HG02938 (cell line): ENCODE data around the gene CDYL.
"Not testable (repeated sequence)": the region's sequence is repeated elsewhere in the genome, so short reads cannot be mapped to it uniquely, and the experiment has no call there.

Experiments used
- ATAC-seq: cut with Tn5 transposase; IDR thresholded peaks from one replicate; pipeline ENCODE4 v1.9.1; 2021; ENCODE audit warnings: mild to moderate bottlenecking, moderate library complexity; ENCODE audit not compliant: unreplicated experiment

Gene CDYL

DNA sequence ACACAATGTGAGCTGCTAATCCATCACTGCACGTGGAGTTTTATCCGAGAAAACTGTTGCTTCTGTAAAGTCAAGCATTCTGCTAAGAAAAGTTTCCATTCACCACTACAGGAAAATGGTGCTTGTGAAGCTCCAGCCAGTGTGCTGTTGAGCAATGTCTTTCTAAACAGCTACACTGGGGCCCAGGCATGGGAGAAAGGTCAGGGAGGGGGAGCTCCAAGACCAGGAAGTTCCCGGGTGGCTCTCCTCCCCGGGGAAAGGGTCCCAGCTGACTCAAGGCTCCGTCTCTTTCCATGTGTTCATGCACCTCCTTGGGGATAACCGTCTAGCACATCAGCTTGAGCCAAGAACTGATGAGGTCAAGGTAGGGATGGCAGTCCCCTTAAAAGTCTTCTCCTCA lies 207.1 kb downstream of the CDYL start:
- no peak for ATAC-seq

DNA sequence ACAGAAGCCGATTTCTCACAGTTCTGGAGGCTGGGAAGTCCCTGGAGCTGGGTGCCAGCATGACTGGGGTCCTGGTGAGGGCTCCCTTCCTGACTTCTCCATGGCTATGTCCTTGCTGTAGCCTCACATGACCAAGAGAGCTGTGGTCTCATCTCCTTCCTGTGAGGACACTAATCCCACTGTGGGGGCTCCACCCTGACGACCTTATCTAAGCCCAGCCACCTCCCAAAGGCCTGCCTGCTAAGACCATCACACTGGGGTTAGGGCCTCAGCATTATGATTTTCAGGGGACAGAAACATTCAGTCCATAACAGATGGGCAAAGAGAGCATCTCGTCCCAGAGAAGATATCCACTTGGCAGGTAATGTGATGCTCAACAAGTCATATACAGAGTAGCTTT lies 210.8 kb downstream of the CDYL start:
- no peak for ATAC-seq

DNA sequence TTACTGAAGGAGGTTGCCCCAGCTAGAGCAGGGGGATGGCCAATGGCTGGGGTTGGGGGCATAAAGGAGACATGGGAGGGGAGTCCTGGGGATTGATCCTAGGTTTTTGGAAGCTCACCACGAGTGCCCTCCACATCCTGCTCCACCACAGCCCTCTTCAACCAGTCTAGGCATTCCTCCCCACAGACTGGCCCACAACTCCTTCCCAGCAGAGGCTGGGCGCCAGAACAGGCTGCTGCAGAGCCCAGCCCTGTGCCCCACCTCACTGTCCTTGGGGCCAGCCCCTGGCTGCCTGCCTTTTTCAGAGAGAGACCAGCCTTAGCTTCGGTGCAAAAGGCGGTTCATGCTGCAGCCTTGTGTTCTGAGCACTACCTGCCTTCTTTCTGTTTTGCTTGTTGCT lies 211.2 kb downstream of the CDYL start:
- ATAC-seq, result no peak

DNA sequence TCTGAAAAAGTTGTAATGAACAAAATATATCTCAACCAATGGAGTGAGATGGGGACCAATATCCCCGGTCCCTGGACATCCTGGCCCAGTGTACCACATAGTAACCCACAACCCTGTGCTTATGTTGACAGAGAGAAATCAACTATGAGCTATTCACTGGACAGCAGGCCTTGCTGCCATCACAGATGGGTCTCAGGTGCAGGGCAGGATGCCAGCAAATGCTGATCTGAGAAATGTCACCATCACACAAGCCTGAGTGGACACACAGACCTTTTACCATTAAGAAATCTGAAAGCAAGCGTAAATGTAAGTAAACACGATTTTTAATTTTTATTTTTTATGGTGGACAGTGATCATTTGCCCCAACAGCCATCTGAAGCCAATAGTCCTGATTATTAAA lies 218.5 kb downstream of the CDYL start:
- ATAC-seq, result no peak

DNA sequence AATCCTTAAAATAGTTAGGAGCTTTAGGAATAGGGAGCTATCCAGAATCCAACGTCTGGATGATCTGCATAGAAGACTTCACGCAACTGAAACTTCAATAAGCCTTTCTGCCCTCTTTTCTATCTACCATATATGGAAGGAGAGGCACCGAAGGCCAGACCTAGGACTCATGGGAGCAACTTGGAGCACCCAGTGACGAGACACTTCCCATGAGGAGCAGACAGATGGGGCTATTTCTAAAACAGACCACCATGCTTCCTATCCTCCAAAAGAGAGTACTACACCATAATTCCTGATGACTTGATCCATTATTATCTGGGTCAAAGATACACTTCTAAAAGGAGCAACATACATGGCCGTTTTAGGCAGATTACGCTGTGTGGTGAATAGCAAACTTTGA lies 221.7 kb downstream of the CDYL start:
- no peak for ATAC-seq

DNA sequence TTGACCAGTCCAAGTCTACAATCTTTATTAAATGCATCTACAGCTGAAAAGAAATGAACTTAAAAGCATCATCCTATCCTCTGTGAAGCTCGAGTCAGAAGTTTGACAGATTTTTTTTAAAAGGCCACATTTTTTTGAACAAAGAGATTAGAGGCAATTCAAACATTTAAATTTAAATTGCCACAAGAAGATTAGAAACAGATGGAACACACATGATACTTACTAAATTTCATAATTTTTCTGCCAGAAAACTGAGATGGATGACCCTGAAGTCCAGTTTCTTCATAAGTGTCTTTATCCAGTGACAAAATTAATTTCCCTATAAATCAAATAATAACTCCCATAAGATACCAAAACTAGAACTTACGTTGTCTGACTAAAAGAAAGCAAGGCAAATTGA lies 223.4 kb downstream of the CDYL start:
- no peak for ATAC-seq

DNA sequence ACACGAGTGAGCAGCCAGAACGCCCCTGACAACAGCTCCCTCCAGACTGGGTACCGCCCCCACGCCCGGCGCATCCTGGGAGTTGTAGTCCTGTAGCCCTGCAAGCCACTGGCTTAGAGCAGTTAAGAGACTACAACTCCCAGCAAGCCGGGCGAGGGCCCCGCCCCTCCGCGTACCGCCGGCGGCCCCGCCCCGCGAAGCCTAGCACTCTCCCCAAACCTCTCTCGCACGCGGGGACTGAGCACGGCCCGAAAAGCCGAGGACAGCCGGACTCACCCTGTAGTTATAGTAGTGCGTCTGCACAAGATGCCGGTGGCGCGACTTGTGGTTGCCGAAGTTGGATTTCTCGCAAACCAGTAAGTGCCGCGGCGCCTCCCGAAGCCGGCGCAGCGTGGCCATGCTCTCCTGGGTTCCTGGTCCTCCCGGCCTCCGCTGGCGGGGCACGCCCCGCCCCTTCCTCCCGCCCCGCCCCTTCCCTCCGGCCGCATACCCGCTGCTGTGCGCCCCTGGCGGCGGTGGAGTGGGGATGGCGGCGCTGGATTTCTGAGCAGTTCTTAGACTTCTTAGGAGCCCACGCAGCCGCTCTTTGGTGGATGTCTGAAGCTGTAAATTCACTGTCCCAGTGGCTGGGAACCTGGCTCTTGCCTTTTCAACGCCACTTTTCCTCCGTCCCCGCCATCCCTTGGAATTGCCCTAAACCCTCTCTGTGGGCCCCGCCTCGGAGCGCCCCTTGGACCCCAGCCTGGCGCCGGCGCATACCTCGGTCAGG lies 227.6 kb downstream of the CDYL start, which contains the start of gene RPP40:
Gene RPP40, minus strand, starts transcription at position 434 of the 769 bp plus-strand sequence. Its CDS starts 35 bp downstream, at position 399.
- ATAC-seq, result peak; percentile 91

DNA sequence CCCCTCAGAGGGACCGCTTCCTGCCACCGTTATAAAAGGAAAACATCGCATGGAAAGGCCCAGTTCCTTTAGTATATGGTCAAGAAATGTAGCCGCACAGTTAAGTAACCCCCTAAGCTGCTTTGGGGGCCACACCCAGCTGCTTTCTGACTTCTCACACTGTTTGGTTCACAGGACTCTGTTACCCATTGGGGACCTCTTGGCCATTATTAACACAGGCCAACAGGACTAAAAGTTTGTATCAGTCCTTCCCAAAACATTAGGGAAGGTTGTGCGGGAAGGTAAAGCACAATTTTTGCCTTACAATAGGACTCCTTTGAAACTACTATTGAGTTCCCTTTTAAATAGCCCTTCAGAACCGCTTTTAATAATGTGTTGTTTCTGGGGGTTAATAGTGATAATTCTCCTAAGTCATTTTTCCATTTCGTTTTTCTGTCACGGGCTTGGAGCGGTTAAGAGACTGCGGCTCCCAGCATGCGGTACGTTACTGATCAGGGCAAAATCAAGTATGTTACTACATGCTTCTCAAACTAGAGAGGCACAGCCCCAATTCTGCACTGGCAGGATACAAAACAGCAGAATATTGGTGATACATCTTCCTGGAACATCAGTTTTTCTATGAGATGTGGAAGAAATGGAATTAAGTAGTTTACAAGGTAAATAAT lies 228.3 kb downstream of the CDYL start:
- peak; percentile 5 for ATAC-seq

DNA sequence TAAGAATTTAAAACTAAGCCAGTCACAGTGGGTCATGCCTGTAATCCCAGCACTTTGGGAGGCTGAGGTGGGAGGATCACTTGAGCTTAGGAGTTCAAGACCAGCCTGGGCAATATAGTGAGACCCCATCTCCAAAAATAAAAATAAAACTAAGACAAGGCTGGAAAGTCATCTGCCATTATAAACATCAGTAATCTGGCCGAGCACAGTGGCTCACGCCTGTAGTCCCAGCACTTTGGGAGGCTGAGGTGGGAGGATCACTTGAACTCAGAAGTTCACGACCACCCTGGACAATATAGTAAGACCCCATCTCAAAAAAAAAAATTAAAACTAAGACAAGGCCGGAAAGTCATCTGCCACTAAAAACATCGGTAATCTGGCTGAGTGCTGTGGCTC lies 228.8 kb downstream of the CDYL start:
- ATAC-seq, result not testable (repeated sequence)
